Psoas muscle (tissue), 8 donors: ENCODE measurements around the gene SHF. TPM values are rescaled to one million over a fixed set of nuclear protein-coding genes. Genes with fewer than 3 reads are reported as not detected.

ENCODE experiments used
- ATAC-seq, 4 donors: fragments of 200-7000 bp; cut with Tn5 transposase; one replicate each; pipeline ENCODE4 v1.9.1; 2020; ENCODE audit warnings: moderate library complexity in 3 of 4, mild to moderate bottlenecking in 2 of 4
- DNase-seq, 2 donors: peaks; one replicate each; pipeline ENCODE4 v3.0.0-alpha.2; 2020
- H3K27ac ChIP-seq: fragments of 200-600 bp; one replicate; pipeline ENCODE4 v1.8.0; 2022
- H3K27me3 ChIP-seq, 3 donors: fragments of 200-600 bp in 1 of 3; one replicate each; pipeline versions ENCODE4 v1.6.1 to v1.8.0; 2013 to 2022; ENCODE audit warnings: low read length in 2 of 3, mild to moderate bottlenecking in 2 of 3, moderate library complexity in 1 of 3; ENCODE audit not compliant: insufficient read depth in 3 of 3
- H3K36me3 ChIP-seq, 2 donors: fragments of 200-600 bp in 1 of 2; one replicate each; pipeline versions ENCODE4 v1.6.1 to v1.8.0; 2013 to 2022; ENCODE audit warnings: low read depth in 1 of 2, mild to moderate bottlenecking in 1 of 2, moderate library complexity in 1 of 2; ENCODE audit not compliant: insufficient read depth in 1 of 2
- H3K4me1 ChIP-seq: fragments of 200-600 bp; one replicate; pipeline ENCODE4 v1.8.0; 2022
- H3K4me3 ChIP-seq: fragments of 200-600 bp; one replicate; pipeline ENCODE4 v1.8.0; 2022; ENCODE audit warnings: mild to moderate bottlenecking
- H3K9me3 ChIP-seq: fragments of 200-600 bp; one replicate; pipeline ENCODE4 v1.8.0; 2022
- CTCF ChIP-seq: fragments of 200-600 bp; IDR thresholded peaks from one replicate; pipeline ENCODE4 v1.8.0; 2022; ENCODE audit warnings: antibody characterized with exemption
- WGBS, 3 donors: extraction: QIAGEN DNeasy Blood & Tissue Kit; methylation state at CpG; one replicate each; pipeline versions ENCODE4 v1.1.6 to v1.1.7; 2013; 5-methylcytosine and 5-hydroxymethylcytosine counted together
- intact Hi-C, 2 donors: fragments of 100-400 bp; cut with DNase I; formaldehyde crosslinking; loops; one replicate each; pipeline versions ENCODE4 v1.11.0 to v1.14.2; 2022
- polyA plus RNA-seq, 3 donors: library from polyadenylated mRNA; stranded (reverse); fragments of 200-250 nt; gene quantifications; one replicate each; pipeline ENCODE4 v1.2.3, GENCODE V29; 2013
- total RNA-seq, 4 donors: library from RNA; stranded (reverse); fragmentation: NEBNext Ultra II Directional in 2 of 4; extraction: Animal tissue kit (Norgen Biotek cat#: 25700) in 2 of 4; gene quantifications; one replicate each; pipeline versions ENCODE4 v1.2.1 to v1.2.4, GENCODE V29; 2021 to 2023
- donor health status: healthy with polysubstance abuse.
- donor health status: DM: no; HTN: no; CAD: no; lungs with moderate emphysema.
- donor health status: Bipolar disorder and iron deficiency.
- donor health status: healthy.
- donor health status: DM: yes; HTN: yes; CAD: no.
- donor health status: DM: no; HTN: no; CAD: no.
- donor health status: DM: no; HTN: no; CAD: no.
- donor health status: DM: yes; HTN: yes; CAD: no.

Gene SHF
- total and polyA plus RNA-seq, 7 donors, result 0.73 to 4.0 (median 1.7) TPM

- Histone ChIP-seq H3K9me3 (no peaks in the 10 kb centered on the region), H3K4me1 (peaks cover 15% of the 10 kb centered on the region), H3K27me3 (peaks cover 0 to 3% (median 0%) of the 10 kb centered on the region in 3 donors), H3K4me3 (no peak overlapping the region), H3K27ac (no peak overlapping the region), H3K36me3 (no peaks in the 10 kb centered on the region)
- no peak for ATAC-seq
- intact Hi-C loops, result no loop called here
- TF ChIP-seq CTCF, result no peak
- no peak for DNase-seq
- WGBS, 3 donors, result 85 to 100% (median 90%) methylated on average over 3 of the region's 3 CpGs
These were observed 2.5 kb downstream of the SHF start for GRCh38 chr15:45185069-45185779.

- WGBS, 3 donors, result 67 to 77% (median 72%) methylated on average over 9 of the region's 9 CpGs
- no peak for TF ChIP-seq CTCF
- Histone ChIP-seq H3K36me3 (no peaks in the 10 kb centered on the region), H3K9me3 (no peaks in the 10 kb centered on the region), H3K4me1 (peaks cover 15% of the 10 kb centered on the region), H3K4me3 (no peak overlapping the region), H3K27ac (no peak overlapping the region), H3K27me3 (peaks cover 0 to under 1% (median 0%) of the 10 kb centered on the region in 3 donors)
- intact Hi-C loops, result no loop called here
- DNase-seq (no peak), ATAC-seq (no peak)
These were observed 3.2 kb downstream of the SHF start for GRCh38 chr15:45184562-45185041.

GRCh38 chr15:45183511-45183910, 4.3 kb downstream of the SHF start:
- 67 to 83% (median 68%) methylated on average over 2 of the region's 2 CpGs for WGBS, 3 donors
- intact Hi-C loops, result no loop called here
- H3K36me3 ChIP-seq, result no peaks in the 10 kb centered on the region

GRCh38 chr15:45182996-45183395, 4.8 kb downstream of the SHF start:
- intact Hi-C loops, result no loop called here
- no peak for TF ChIP-seq CTCF
- peaks cover 6% of the 10 kb centered on the region for H3K4me1 ChIP-seq
- no peaks in the 10 kb centered on the region for H3K9me3 ChIP-seq
- no peak for DNase-seq
- WGBS, 3 donors, result 16 to 37% (median 33%) methylated on average over 1 of the region's 1 CpG
- no peak overlapping the region for H3K27ac ChIP-seq
- no peak for ATAC-seq
- H3K36me3 ChIP-seq, result no peaks in the 10 kb centered on the region
- H3K27me3 ChIP-seq, result no peaks in the 10 kb centered on the region
- no peak overlapping the region for H3K4me3 ChIP-seq

More at GRCh38 chr15:45183511-45183910, 4.3 kb downstream of the SHF start:
- Histone ChIP-seq H3K4me3 (no peak overlapping the region), H3K9me3 (no peaks in the 10 kb centered on the region), H3K4me1 (peaks cover 11% of the 10 kb centered on the region), H3K27ac (no peak overlapping the region), H3K27me3 (no peaks in the 10 kb centered on the region)
- TF ChIP-seq CTCF, result no peak
- no peak for ATAC-seq
- no peak for DNase-seq
